Left ventricle myocardium superior (tissue), 1 donor: Measurements from ENCODE around the gene ARL8B. TPM values are rescaled to one million over a fixed set of nuclear protein-coding genes. Genes with fewer than 3 reads are reported as not detected.

Experiments
- ATAC-seq: fragments of 200-7000 bp; cut with Tn5 transposase; one replicate; pipeline ENCODE4 v1.9.1; 2020; ENCODE audit warnings: mild to moderate bottlenecking, moderate library complexity
- DNase-seq: peaks from one replicate; pipeline ENCODE4 v3.0.0-alpha.2; 2020
- intact Hi-C: fragments of 100-400 bp; cut with micrococcal nuclease; formaldehyde crosslinking; loops from one replicate; pipeline ENCODE4 v1.11.0; 2022
- total RNA-seq: library from RNA; stranded (reverse); fragmentation: NEBNext Ultra II Directional; extraction: Animal tissue kit (Norgen Biotek cat#: 25700); gene quantifications from one replicate; pipeline ENCODE4 v1.2.1, GENCODE V29; 2021
- donor health status: DM: no; HTN: yes; CAD: no; lungs with severe emphysema.

Gene ARL8B
- total RNA-seq, 1 donor from 2014 or later: 62.0 TPM

DNA sequence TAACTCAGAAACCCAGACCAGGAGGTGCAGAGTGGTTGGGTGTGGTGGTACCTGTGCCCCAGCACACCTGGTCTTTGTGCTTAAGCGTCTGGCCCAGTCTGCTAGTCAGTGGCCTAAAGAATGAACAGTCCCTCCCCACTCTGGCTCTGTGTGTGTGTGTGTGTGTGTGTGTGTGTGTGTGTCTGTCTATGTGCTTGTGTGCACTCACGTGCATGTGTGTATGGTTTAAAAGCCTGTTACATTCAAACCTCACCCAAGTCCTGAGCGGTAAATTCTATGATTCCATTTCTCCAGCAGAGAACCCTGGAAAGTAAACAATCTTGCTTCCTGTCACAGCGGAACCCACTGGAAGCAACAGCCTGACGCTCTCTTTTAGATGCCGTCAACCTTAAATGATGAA lies 99.6 kb downstream of the ARL8B start:
- no peak for ATAC-seq
- intact Hi-C loops: no loop called here
- no peak for DNase-seq

DNA sequence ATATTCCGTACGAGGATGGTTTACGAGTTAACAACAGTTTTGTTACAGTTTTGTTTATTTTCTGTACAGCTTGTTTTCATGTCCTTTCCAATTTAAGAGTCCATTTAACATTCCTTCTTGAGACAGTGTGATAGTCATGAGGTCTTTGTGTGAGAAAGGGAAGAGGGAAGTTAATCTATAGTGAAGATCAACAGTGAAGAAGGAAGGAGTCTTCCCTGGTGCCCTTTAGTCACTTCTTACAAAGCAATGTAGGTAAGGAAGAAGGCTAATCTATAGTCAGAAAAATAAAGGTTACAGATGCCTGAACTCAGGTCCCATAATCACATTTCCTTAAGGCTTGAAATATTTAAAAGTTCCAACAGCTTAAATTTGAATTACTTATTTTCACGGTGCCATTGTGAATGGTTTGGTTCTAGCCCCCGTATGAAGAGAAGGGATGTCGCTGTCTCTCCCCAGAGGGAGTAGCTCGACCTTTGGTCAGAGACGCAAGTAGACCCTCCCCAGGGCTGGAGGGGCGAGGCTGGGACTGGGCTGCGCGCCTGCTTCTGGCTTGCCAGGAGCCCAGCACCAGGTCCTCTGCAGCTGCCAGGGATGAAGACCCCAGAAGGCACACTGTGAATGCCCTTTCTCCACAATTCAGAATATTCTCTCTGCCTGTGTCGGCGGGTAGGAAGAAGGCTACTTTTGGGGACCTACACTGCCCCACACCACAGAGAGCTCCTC lies 100.4 kb downstream of the ARL8B start:
- ATAC-seq (no peak), DNase-seq (no peak)
- intact Hi-C loops: no loop called here

DNA sequence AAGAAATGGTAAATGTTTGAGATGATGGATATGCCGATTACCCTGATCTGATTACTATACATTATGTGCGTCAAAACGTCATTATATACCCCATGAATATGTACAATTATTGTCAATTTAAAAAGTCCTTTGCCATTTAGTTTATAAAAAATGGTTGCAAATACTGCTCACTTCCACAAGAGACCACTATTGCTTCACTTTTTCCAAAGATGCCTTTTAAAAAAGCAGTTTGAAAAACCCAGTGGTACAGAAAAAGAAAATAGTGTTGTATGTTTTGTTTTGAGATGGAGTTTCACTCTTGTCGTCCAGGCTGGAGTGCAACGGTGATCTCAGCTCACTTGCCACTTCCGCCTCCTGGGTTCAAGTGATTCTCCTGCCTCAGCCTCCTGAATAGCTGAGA lies 104.7 kb downstream of the ARL8B start:
- DNase-seq (no peak), ATAC-seq (no peak)
- intact Hi-C loops: no loop called here

DNA sequence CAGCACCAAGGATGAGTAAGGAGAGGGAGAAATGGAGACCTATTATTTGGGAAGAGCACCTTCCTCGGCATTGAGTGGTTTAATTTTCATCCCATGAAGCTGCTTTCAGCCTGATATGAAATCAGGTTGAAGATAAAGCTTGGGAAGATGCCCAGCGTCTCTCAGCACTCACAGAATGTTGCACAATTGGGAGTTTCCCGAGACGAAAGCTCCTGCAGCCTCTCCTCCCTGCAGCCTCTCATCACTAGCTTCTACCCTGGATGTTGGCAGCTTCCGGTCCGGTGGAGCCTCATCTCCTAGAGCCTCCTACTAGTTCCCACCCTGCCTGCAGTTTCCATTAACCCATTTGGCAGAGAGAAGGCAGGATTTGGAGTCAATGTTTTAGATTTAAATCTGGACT lies 105.7 kb downstream of the ARL8B start:
- no peak for DNase-seq
- no peak for ATAC-seq
- intact Hi-C loops: no loop called here

DNA sequence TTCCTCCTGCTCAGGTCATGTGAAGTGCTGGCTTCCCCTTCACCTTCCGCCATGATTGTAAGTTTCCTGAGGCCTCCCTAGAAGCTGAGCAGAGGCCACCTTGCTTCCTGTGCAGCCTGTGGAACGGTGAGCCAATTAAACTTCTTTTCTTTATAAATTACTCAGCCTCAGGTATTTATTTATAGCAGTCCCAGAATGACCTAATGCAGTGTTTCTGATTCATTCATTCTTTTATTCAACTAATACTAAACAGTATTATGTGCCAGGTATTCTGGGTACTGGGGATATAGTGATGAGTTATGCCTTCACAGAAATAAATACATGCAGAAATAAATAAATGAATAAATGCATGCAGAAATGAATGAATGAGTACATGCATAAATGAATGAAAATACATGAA lies 107.3 kb downstream of the ARL8B start:
- ATAC-seq: no peak
- DNase-seq: no peak
- intact Hi-C loops: no loop called here

Other genes starting within 250 kb of the ARL8B start
- gene BHLHE40, start 142.9 kb upstream of the ARL8B start, total RNA-seq: 26.8 TPM
- 6.1 TPM for gene EDEM1, start 65.4 kb downstream of the ARL8B start, total RNA-seq